ENCODE data around the gene SNAI3. TPM values are rescaled to one million over a fixed set of nuclear protein-coding genes. Genes with fewer than 3 reads are reported as not detected.

Gene SNAI3
- total and polyA plus RNA-seq, 4 experiments from 2014 or later: 11.6 to 22.9 (median 14.8) TPM

DNA sequence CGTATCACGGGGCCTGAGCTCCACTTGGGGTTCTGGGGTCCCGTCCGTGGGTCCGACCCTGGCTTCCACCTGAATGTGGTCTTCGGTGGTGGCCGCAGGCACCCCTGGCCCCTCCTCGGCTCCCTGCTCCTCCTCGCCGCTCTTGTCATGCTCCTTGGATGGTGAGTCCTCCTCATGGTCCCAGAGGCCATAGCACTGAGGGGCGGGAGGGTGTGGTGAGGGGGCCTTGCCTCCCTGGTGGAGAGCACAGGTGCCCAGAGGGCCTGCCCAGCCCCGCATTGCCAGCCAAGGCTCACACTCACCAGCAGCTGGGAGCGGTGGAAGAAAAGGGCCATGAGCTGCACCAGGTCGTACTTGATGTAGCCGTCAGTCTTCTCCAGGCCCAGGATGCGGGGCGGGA lies 34.9 kb upstream of the SNAI3 start:
- CTCF ChIA-PET (ENCODE audit: partially characterized antibody): no interaction called here

DNA sequence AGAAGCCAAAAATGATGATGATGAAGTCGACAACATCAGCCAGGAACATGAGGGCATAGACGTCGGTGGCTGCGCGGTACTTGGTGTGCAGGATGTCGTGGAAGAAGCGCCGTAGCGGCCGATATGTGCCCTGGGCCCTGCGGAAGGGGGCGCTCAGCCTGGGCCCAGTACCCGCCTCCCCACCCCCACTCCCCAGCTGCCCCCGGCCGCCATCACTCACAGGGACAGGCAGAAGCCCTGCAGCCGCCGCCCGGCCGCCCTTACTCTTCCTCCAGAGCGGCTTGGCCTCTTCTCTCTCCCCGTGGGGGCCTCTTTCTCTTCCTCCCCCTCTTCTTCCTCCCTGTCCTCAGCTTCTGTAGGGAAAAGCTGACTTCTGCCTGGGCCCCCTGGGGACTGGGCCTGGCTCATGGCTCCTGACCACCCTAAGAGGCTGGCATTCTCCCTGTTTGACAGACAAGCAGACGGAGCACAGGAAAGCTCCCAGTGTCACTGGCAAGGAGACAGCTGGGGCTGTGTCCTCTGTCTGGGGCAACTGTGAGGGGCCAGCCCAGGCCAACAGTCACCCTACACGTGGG lies 34.2 kb upstream of the SNAI3 start:
- ChIA-PET CTCF (ENCODE audit: partially characterized antibody) (no interaction called here), POLR2A (ENCODE audit: partially characterized antibody) (interaction anchor here (1.5 kb wide), 1 partner anchor 13 kb away, joined by 4 read pairs; no protein-coding TSS in a partner anchor)
- no peak overlapping the region for H3K4me3 Mint-ChIP-seq
- intact Hi-C loops (cut with micrococcal nuclease): no loop called here
- Histone ChIP-seq H3K27ac (ENCODE audit: low read depth, low read length) (no peak overlapping the region), H3K27me3 (ENCODE audit: insufficient read depth, low read length) (no peaks in the 10 kb centered on the region), H3K36me3 (ENCODE audit: insufficient read depth, low read length) (peaks cover 89% of the 10 kb centered on the region), H3K4me3 (ENCODE audit: low read length in 2 of 2) (no peak overlapping the region), H3K4me1 (ENCODE audit: insufficient read depth, low read length) (no peaks in the 10 kb centered on the region), H3K9me3 (ENCODE audit: control insufficient read depth in 1 of 2, low read length in 2 of 2) (no peaks in the 10 kb centered on the region)
- H3K36me3 Mint-ChIP-seq: peaks cover 12 to 56% of the 10 kb centered on the region in 2 donors
- H3K27ac Mint-ChIP-seq: peak overlapping the region in 1 of 7 donors; percentile 15
- H3K27me3 Mint-ChIP-seq: no peaks in the 10 kb centered on the region
- no peak for DNase-seq
- peaks cover 0 to 4% (median 0%) of the 10 kb centered on the region in 4 donors for H3K4me1 Mint-ChIP-seq
- H3K9me3 Mint-ChIP-seq: no peaks in the 10 kb centered on the region

More for the DNA sequence above, 34.9 kb upstream of the SNAI3 start:
- no peaks in the 10 kb centered on the region for H3K9me3 Mint-ChIP-seq
- no peaks in the 10 kb centered on the region for H3K9me3 ChIP-seq (ENCODE audit: control insufficient read depth in 1 of 2, low read length in 2 of 2)
- H3K36me3 Mint-ChIP-seq: peaks cover 15 to 59% of the 10 kb centered on the region in 2 donors
- H3K4me1 Mint-ChIP-seq: peaks cover 0 to 4% (median 0%) of the 10 kb centered on the region in 4 donors
- no peak overlapping the region for H3K4me3 ChIP-seq (ENCODE audit: low read length in 2 of 2)
- no peaks in the 10 kb centered on the region for H3K4me1 ChIP-seq (ENCODE audit: insufficient read depth, low read length)
- peaks cover 89% of the 10 kb centered on the region for H3K36me3 ChIP-seq (ENCODE audit: insufficient read depth, low read length)
- no peak overlapping the region for H3K4me3 Mint-ChIP-seq
- H3K27ac Mint-ChIP-seq: no peak overlapping the region
- H3K27me3 ChIP-seq (ENCODE audit: insufficient read depth, low read length): no peaks in the 10 kb centered on the region
- POLR2A ChIA-PET (ENCODE audit: partially characterized antibody): interaction anchor here (1.5 kb wide), 1 partner anchor 14 kb away, joined by 4 read pairs; no protein-coding TSS in a partner anchor
- intact Hi-C loops (cut with micrococcal nuclease): no loop called here
- H3K27ac ChIP-seq (ENCODE audit: low read depth, low read length): no peak overlapping the region
- no peak for DNase-seq
- H3K27me3 Mint-ChIP-seq: no peaks in the 10 kb centered on the region

DNA sequence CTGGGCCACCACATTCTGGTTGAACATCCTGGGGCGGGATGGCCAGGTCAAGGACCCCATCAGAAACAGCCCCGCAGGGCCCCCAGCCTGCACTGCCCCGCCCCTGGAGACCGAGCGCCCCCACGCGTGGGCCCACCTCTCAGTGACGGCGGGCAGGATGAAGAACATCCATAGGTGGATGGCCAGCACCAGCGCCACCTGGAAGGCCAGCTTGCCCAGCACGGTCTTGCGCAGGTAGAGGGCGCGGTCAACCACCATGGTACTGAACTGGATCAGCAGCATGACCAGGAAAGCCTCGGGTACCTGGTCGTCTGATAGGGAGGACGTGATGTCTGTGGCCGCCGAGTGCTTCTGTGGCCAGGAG lies 33.6 kb upstream of the SNAI3 start:
- no peak overlapping the region for H3K27ac Mint-ChIP-seq
- H3K9me3 Mint-ChIP-seq: no peaks in the 10 kb centered on the region
- Histone ChIP-seq H3K27me3 (ENCODE audit: insufficient read depth, low read length) (no peaks in the 10 kb centered on the region), H3K4me3 (ENCODE audit: low read length in 2 of 2) (no peak overlapping the region), H3K9me3 (ENCODE audit: control insufficient read depth in 1 of 2, low read length in 2 of 2) (no peaks in the 10 kb centered on the region), H3K27ac (ENCODE audit: low read depth, low read length) (no peak overlapping the region), H3K36me3 (ENCODE audit: insufficient read depth, low read length) (peaks cover 89% of the 10 kb centered on the region), H3K4me1 (ENCODE audit: insufficient read depth, low read length) (no peaks in the 10 kb centered on the region)
- peaks cover 0 to 4% (median 0%) of the 10 kb centered on the region in 4 donors for H3K4me1 Mint-ChIP-seq
- peaks cover 12 to 55% of the 10 kb centered on the region in 2 donors for H3K36me3 Mint-ChIP-seq
- DNase-seq: no peak
- ChIA-PET POLR2A (ENCODE audit: partially characterized antibody) (no interaction called here), CTCF (ENCODE audit: partially characterized antibody) (no interaction called here)
- H3K27me3 Mint-ChIP-seq: no peaks in the 10 kb centered on the region
- H3K4me3 Mint-ChIP-seq: no peak overlapping the region
- intact Hi-C loops (cut with micrococcal nuclease): no loop called here

DNA sequence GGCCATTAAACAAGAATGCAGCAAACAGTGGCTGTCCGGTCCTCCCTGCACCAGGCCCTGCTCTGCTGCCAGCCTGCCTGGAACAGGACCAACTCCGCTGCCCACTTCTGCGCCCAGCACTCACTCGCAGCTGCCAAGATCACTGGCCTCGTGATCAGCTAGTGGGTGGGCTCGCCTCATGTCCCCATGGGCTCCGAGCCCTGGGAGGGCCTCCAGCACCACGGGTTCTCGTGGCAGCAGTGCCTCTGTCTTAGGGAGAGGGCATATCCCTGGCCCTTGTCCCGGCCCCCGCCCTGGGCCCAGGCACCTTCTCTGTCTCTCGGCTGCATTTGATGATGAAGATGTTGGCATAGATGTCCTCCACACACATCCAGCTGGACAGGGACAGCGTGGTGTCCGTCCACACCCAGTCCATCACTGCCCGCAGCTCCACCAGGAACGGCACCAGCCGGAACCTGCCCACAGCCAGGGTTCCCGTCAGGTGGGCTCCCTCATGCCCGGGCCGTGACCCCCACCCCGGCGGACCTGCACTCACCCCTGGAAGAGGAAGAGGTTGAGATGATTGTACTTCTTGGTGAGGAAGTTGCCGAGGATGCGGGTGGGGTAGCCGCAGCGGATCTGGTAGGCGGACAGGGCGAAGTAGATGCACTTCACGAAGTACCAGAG lies 33.1 kb upstream of the SNAI3 start:
- H3K27me3 Mint-ChIP-seq: no peaks in the 10 kb centered on the region
- Histone ChIP-seq H3K9me3 (ENCODE audit: control insufficient read depth in 1 of 2, low read length in 2 of 2) (no peaks in the 10 kb centered on the region), H3K36me3 (ENCODE audit: insufficient read depth, low read length) (peaks cover 86% of the 10 kb centered on the region), H3K27me3 (ENCODE audit: insufficient read depth, low read length) (no peaks in the 10 kb centered on the region), H3K4me3 (ENCODE audit: low read length in 2 of 2) (no peak overlapping the region), H3K27ac (ENCODE audit: low read depth, low read length) (no peak overlapping the region), H3K4me1 (ENCODE audit: insufficient read depth, low read length) (no peaks in the 10 kb centered on the region)
- ChIA-PET CTCF (ENCODE audit: partially characterized antibody) (interaction anchor here (1.5 kb wide), 1 partner anchor 18 kb away, joined by 3 read pairs; no protein-coding TSS in a partner anchor), POLR2A (ENCODE audit: partially characterized antibody) (interaction anchor here (0.8 kb wide), 1 partner anchor 13 kb away, joined by 3 read pairs; the partner anchor contains the start of gene CTU2)
- peaks cover 12 to 51% of the 10 kb centered on the region in 2 donors for H3K36me3 Mint-ChIP-seq
- peaks cover 0 to 4% (median 0%) of the 10 kb centered on the region in 4 donors for H3K4me1 Mint-ChIP-seq
- H3K27ac Mint-ChIP-seq: peak overlapping the region in 1 of 7 donors; percentile 55
- no peak for DNase-seq
- intact Hi-C loops (cut with micrococcal nuclease): no loop called here
- H3K4me3 Mint-ChIP-seq: no peak overlapping the region
- no peaks in the 10 kb centered on the region for H3K9me3 Mint-ChIP-seq

DNA sequence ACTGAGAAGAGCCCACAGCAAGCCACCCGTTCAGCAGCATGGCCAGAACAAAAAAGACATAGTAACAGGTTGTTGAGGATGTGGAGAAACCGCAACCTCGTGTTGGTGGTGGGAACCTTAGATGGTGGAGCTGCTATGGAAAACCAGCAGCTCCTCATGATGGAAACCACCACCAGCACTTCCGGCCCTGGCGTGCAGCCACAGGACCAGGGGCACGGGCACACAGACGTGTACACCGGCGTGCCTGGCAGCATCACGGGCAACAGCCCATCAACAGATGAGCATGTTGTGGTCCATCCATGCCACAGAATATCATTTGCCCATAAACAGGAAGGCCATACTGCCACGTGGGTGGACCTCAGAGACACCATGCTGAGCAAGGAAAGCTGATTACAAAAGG lies 31.9 kb upstream of the SNAI3 start:
- H3K36me3 ChIP-seq (ENCODE audit: insufficient read depth, low read length): peaks cover 85% of the 10 kb centered on the region
- DNase-seq: peak in 3 of 5 donors; percentile 27 to 52 (median 33)
- H3K27ac Mint-ChIP-seq: peak overlapping the region; percentile 36 to 89 (median 55)
- no peaks in the 10 kb centered on the region for H3K4me1 ChIP-seq (ENCODE audit: insufficient read depth, low read length)
- no peaks in the 10 kb centered on the region for H3K27me3 Mint-ChIP-seq
- peaks cover 0 to 4% (median 0%) of the 10 kb centered on the region in 4 donors for H3K4me1 Mint-ChIP-seq
- ChIA-PET CTCF (ENCODE audit: partially characterized antibody) (interaction anchor here (0.6 to 1.5 kb wide), 2 partner anchors 20 to 38 kb away, joined by 3 read pairs; no protein-coding TSS in a partner anchor), POLR2A (ENCODE audit: partially characterized antibody) (interaction anchor here (1.2 to 1.4 kb wide), 2 partner anchors 13 to 17 kb away, joined by 3 to 6 read pairs; no protein-coding TSS in a partner anchor)
- peaks cover 12 to 46% of the 10 kb centered on the region in 2 donors for H3K36me3 Mint-ChIP-seq
- no peaks in the 10 kb centered on the region for H3K9me3 Mint-ChIP-seq
- no peaks in the 10 kb centered on the region for H3K27me3 ChIP-seq (ENCODE audit: insufficient read depth, low read length)
- no peak overlapping the region for H3K27ac ChIP-seq (ENCODE audit: low read depth, low read length)
- H3K4me3 ChIP-seq (ENCODE audit: low read length in 2 of 2): no peak overlapping the region
- H3K4me3 Mint-ChIP-seq: no peak overlapping the region
- no peaks in the 10 kb centered on the region for H3K9me3 ChIP-seq (ENCODE audit: control insufficient read depth in 1 of 2, low read length in 2 of 2)
- intact Hi-C loops (cut with micrococcal nuclease): no loop called here

DNA sequence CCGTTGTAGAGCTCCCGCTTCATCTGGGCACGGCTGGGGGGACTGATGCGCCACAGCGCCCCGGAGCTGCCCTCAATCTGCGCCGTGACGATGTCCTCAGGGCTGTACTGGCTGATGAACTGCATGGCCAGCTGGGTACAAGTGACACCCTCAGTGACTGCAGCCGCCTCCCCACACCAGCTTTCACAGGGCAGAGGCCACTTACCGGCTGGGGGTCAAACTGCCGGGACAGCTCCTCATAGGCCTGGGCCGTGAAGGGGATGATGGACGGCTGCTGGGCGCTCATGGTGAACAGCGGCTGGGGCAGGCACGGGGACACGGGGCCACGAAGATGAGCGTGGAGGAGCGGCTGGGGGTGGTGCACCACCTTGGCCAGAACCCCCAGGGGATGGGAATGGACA lies 30.3 kb upstream of the SNAI3 start:
- H3K27me3 Mint-ChIP-seq: no peaks in the 10 kb centered on the region
- H3K36me3 Mint-ChIP-seq: peaks cover 8 to 45% of the 10 kb centered on the region in 2 donors
- no peak for DNase-seq
- peaks cover 73% of the 10 kb centered on the region for H3K36me3 ChIP-seq (ENCODE audit: insufficient read depth, low read length)
- no peak overlapping the region for H3K4me3 ChIP-seq (ENCODE audit: low read length in 2 of 2)
- POLR2A ChIA-PET (ENCODE audit: partially characterized antibody): interaction anchor here (1.2 to 1.4 kb wide), 3 partner anchors 9 to 16 kb away, joined by 3 to 4 read pairs (median 3); no protein-coding TSS in a partner anchor
- no peak overlapping the region for H3K4me3 Mint-ChIP-seq
- intact Hi-C loops (cut with micrococcal nuclease): no loop called here
- H3K27ac Mint-ChIP-seq: no peak overlapping the region
- CTCF ChIA-PET (ENCODE audit: partially characterized antibody): interaction anchor here (1.2 kb wide), 1 partner anchor 20 kb away, joined by 3 read pairs; no protein-coding TSS in a partner anchor
- H3K9me3 ChIP-seq (ENCODE audit: control insufficient read depth in 1 of 2, low read length in 2 of 2): no peaks in the 10 kb centered on the region
- H3K4me1 Mint-ChIP-seq: peaks cover 0 to 4% (median under 1%) of the 10 kb centered on the region in 4 donors
- no peaks in the 10 kb centered on the region for H3K27me3 ChIP-seq (ENCODE audit: insufficient read depth, low read length)
- H3K4me1 ChIP-seq (ENCODE audit: insufficient read depth, low read length): no peaks in the 10 kb centered on the region
- H3K9me3 Mint-ChIP-seq: no peaks in the 10 kb centered on the region
- H3K27ac ChIP-seq (ENCODE audit: low read depth, low read length): no peak overlapping the region

DNA sequence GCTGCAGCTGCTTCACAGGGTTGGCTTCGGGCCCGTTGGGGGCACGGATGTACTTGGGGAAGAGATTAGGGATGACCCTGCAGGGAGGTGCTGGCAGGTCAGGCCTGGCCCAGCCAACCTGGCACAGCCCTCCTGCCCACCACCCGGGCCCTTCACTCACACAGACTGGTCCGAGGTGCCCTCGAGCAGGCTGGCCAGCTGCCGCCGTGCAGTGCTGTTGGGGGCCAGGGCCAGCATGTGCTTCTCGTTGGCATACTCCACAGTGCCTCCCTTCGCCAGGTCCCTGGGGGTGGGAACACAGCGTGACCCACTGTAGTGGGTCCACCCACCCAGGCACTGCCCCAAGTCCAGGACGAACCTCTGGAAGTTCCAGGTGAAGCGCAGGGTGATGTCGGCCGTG lies 29.9 kb upstream of the SNAI3 start:
- Mint-ChIP-seq H3K27ac (no peak overlapping the region), H3K27me3 (no peaks in the 10 kb centered on the region), H3K4me3 (no peak overlapping the region), H3K9me3 (no peaks in the 10 kb centered on the region), H3K4me1 (peaks cover 0 to 5% (median 2%) of the 10 kb centered on the region in 4 donors), H3K36me3 (peaks cover 8 to 47% of the 10 kb centered on the region in 2 donors)
- no peaks in the 10 kb centered on the region for H3K9me3 ChIP-seq (ENCODE audit: control insufficient read depth in 1 of 2, low read length in 2 of 2)
- peaks cover 70% of the 10 kb centered on the region for H3K36me3 ChIP-seq (ENCODE audit: insufficient read depth, low read length)
- H3K27ac ChIP-seq (ENCODE audit: low read depth, low read length): no peak overlapping the region
- no peak overlapping the region for H3K4me3 ChIP-seq (ENCODE audit: low read length in 2 of 2)
- intact Hi-C loops (cut with micrococcal nuclease): no loop called here
- H3K4me1 ChIP-seq (ENCODE audit: insufficient read depth, low read length): no peaks in the 10 kb centered on the region
- ChIA-PET CTCF (ENCODE audit: partially characterized antibody) (interaction anchor here (1.0 to 1.2 kb wide), 2 partner anchors 21 to 22 kb away, joined by 3 read pairs; no protein-coding TSS in a partner anchor), POLR2A (ENCODE audit: partially characterized antibody) (interaction anchor here (1.2 to 1.4 kb wide), 2 partner anchors 9 to 16 kb away, joined by 3 to 4 read pairs; no protein-coding TSS in a partner anchor)
- DNase-seq: no peak
- H3K27me3 ChIP-seq (ENCODE audit: insufficient read depth, low read length): no peaks in the 10 kb centered on the region

All from CD4-positive, alpha-beta memory T cell (primary cell).